D721Med (cell line): ENCODE results near the gene IQSEC1.

Experiments
- DNase-seq: peaks from one replicate; pipeline ENCODE4 v3.0.0; 2011; ENCODE audit warnings: low spot score; ENCODE audit not compliant: insufficient read length
- FAIRE-seq: peaks from 2 replicates; lab custom pipeline; 2011; peaks lifted over from hg19 to GRCh38; lab: Jason Lieb, UNC
- CTCF ChIP-seq: IDR thresholded peaks from 2 replicates; pipeline ENCODE4 v1.5.1; 2012; ENCODE audit warnings: mild to moderate bottlenecking, control low read depth; ENCODE audit not compliant: insufficient read depth; ENCODE audit errors: missing control alignments

Gene IQSEC1

GRCh38 chr3:12946649-12947316 lies 126.4 kb downstream of the IQSEC1 start:
- DNase-seq (no peak), FAIRE-seq (no peak)

GRCh38 chr3:12946251-12946648 lies 127.0 kb downstream of the IQSEC1 start:
- no peak for DNase-seq
- TF ChIP-seq CTCF, result no peak
- no peak for FAIRE-seq

More at GRCh38 chr3:12946649-12947316, 126.4 kb downstream of the IQSEC1 start:
- TF ChIP-seq CTCF, result no peak

GRCh38 chr3:12944849-12945248 lies 128.4 kb downstream of the IQSEC1 start:
- no peak for DNase-seq
- FAIRE-seq, result no peak
- no peak for TF ChIP-seq CTCF

- DNase-seq (no peak), FAIRE-seq (no peak)
- TF ChIP-seq CTCF, result no peak
Measured at GRCh38 chr3:12944413-12944812, 128.8 kb downstream of the IQSEC1 start.

- DNase-seq (no peak), FAIRE-seq (no peak)
- no peak for TF ChIP-seq CTCF
Measured at GRCh38 chr3:12943124-12944021, 129.9 kb downstream of the IQSEC1 start.

- DNase-seq (no peak), FAIRE-seq (no peak)
- TF ChIP-seq CTCF, result no peak
Measured at GRCh38 chr3:12941495-12942023, 131.7 kb downstream of the IQSEC1 start.
